Ishikawa (cell line): ENCODE measurements around the gene XRCC1.

Experiments
- CEBPB ChIP-seq: IDR thresholded peaks from 2 replicates; pipeline ENCODE4 v1.6.1; 2012
- CREB1 ChIP-seq: IDR thresholded peaks from 2 replicates; pipeline ENCODE4 v1.6.1; 2012; ENCODE audit warnings: low read depth
- EGR1 ChIP-seq: IDR thresholded peaks from 2 replicates; pipeline ENCODE4 v1.6.1; 2012
- EP300 ChIP-seq: IDR thresholded peaks from 2 replicates; pipeline ENCODE4 v1.6.1; 2012; ENCODE audit warnings: borderline replicate concordance
- FOXM1 ChIP-seq: IDR thresholded peaks from 2 replicates; pipeline ENCODE4 v1.6.1; 2012; ENCODE audit warnings: low read depth, borderline replicate concordance
- MAX ChIP-seq: IDR thresholded peaks from 2 replicates; pipeline ENCODE4 v1.6.1; 2012
- NFIC ChIP-seq: IDR thresholded peaks from 2 replicates; pipeline ENCODE4 v1.6.1; 2012
- RAD21 ChIP-seq: IDR thresholded peaks from 2 replicates; pipeline ENCODE4 v1.6.1; 2012; ENCODE audit warnings: low read depth
- REST ChIP-seq: IDR thresholded peaks from 2 replicates; pipeline ENCODE4 v1.6.1; 2012; ENCODE audit warnings: low read depth, mild to moderate bottlenecking
- TAF1 ChIP-seq: IDR thresholded peaks from 2 replicates; pipeline ENCODE4 v1.6.1; 2012; ENCODE audit warnings: low read depth, mild to moderate bottlenecking
- TCF12 ChIP-seq: IDR thresholded peaks from 2 replicates; pipeline ENCODE4 v1.6.1; 2012; ENCODE audit warnings: low read depth
- TEAD4 ChIP-seq: IDR thresholded peaks from 2 replicates; pipeline ENCODE4 v1.6.1; 2012
- YY1 ChIP-seq: IDR thresholded peaks from 2 replicates; pipeline ENCODE4 v1.6.1; 2012; ENCODE audit warnings: low read depth
- ZBTB7A ChIP-seq: IDR thresholded peaks from 2 replicates; pipeline ENCODE4 v1.6.1; 2012; ENCODE audit warnings: low read depth
- TF ChIP-seq, protein P1 (sequence below): IDR thresholded peaks from 2 replicates; pipeline ENCODE4 v1.6.1; 2012

The XRCC1 gene

DNA sequence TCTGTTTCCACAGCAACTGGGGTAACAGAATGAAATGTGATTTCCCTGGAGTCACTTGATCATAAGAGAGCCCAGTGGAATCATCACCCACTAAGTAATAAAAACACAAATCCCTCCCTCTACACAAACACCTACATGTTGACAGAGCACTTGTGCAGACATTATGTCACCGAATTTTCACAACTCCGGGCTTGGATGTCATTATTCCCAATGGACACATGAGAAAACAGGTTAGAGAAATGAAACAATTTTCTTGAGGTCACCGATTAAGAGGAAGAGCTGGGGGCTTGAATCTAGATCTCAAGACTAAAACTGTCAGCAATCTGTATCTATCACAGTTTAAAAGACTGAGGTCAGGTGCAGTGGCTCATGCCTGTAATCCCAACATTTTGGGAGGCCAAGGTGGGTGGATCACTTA lies 3.1 kb downstream of the XRCC1 start:
- TF ChIP-seq EGR1 (no peak), ZBTB7A (no peak), RAD21 (no peak), TAF1 (no peak), YY1 (no peak), EP300 (no peak), TEAD4 (no peak), REST (no peak), FOXM1 (no peak), CEBPB (no peak), TCF12 (no peak), CREB1 (no peak), MAX (no peak)
- TF ChIP-seq, protein P1, sequence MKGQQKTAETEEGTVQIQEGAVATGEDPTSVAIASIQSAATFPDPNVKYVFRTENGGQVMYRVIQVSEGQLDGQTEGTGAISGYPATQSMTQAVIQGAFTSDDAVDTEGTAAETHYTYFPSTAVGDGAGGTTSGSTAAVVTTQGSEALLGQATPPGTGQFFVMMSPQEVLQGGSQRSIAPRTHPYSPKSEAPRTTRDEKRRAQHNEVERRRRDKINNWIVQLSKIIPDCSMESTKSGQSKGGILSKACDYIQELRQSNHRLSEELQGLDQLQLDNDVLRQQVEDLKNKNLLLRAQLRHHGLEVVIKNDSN: no peak

DNA sequence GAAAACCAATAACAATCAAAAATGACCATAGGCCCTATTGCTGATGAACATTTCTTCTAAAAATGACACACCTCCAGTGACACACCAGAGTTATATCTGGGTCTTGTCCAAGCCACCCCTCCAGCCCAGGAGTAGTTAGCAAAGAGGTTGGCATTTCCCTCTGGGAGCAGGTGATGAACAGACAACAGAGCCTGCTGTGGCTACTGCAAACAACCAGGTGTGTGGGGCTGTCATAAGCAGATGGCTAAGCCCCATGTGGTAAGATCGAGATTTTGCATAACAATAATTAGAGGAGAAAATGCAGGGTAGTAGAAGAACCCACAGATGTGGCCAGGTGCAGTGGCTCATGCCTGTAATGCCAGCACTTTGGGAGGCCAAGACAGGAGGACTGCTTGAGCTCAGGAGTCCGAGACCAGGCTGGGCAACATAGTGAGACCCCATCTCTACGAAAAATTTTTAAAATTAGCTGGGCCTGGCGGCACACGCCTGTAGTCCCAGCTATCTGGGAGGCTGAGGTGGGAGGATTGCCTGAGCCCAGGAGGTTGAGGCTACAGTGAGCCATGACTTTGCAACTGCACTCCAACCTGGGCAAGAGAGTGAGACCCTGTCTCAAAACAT lies 5.0 kb downstream of the XRCC1 start:
- no peak for TF ChIP-seq ZBTB7A
- TF ChIP-seq EGR1: no peak
- no peak for TF ChIP-seq TEAD4
- no peak for TF ChIP-seq EP300
- TF ChIP-seq MAX: no peak
- no peak for TF ChIP-seq NFIC
- no peak for TF ChIP-seq TAF1
- TF ChIP-seq TCF12: no peak

DNA sequence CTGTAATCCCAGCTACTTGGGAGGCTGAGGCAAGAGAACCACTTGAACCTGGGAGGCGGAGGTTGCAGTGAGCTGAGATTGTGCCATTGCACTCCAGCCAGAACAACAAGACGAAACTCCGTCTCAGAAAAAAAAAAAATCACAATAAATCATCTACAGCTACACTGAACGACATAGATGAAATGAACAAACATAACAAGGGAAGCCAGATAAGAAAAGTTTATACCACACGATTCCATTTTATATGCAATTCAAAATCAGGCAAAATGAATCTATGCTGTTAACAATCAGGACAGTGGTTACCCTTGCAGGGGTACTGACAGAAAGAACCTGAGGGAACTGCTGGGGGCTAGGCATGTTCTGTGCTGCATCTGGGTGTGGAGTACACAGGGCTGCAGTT lies 5.7 kb downstream of the XRCC1 start:
- TF ChIP-seq TAF1 (no peak), REST (no peak)

- TF ChIP-seq, protein P1: no peak
- TF ChIP-seq CEBPB: no peak
- TF ChIP-seq FOXM1: no peak
- no peak for TF ChIP-seq TEAD4
Measured at GRCh38 chr19:43564800-43565199, 10.5 kb downstream of the XRCC1 start.

DNA sequence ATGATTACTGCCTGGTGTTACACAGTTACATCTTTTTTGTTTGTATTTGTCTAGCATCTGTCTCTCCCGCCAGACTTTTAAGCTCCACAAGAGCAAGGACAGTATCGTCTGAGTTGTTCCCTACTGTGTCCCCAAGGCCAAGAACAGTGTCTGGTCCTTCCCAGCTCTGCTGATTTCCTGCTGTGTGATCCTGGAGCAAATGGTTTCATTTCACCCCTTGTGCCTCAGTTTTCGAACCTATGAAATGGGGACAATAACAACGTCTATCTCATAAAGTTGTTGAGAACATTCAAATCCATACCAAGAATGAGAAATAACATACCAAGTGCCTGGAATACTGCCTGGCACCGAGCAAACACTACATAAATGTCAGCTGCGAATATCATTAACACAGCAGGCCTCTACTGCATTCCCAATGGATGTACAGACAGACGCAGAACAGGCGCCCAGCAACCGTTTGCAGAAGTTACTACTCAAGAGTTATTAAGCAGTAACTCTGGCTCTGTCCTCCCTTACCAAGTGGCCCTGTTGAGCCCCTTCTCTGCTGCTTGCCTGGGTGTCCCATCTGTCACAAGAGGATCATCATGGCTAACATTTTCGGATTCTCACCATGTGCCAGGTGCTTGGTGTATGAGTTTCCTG lies 11.4 kb downstream of the XRCC1 start:
- TF ChIP-seq CEBPB (no peak), EGR1 (no peak), CREB1 (no peak), FOXM1 (no peak), NFIC (no peak), TAF1 (no peak), TCF12 (no peak), EP300 (no peak), MAX (no peak), TEAD4 (no peak), YY1 (no peak), RAD21 (no peak), ZBTB7A (no peak), REST (no peak)
- TF ChIP-seq, protein P1: no peak
